Fibroblast of mammary gland (primary cell): ENCODE results near the gene PACRG.

ENCODE experiments used
- DNase-seq: peaks from one replicate; pipeline ENCODE4 v3.0.0-alpha.2; 2010; ENCODE audit warnings: low read depth
- H3K4me3 ChIP-seq: 2 replicates; pipeline ENCODE4 v1.5.1; 2011; ENCODE audit warnings: low read depth, mild to moderate bottlenecking, low read length, moderate library complexity; ENCODE audit not compliant: control insufficient read depth
- TF ChIP-seq, protein P1 (sequence below): conservative IDR thresholded peaks from 2 replicates; pipeline ENCODE4 v1.5.1; 2011; ENCODE audit warnings: low read depth, low read length, inconsistent platforms; ENCODE audit not compliant: control insufficient read depth, insufficient read depth

PACRG gene

DNA sequence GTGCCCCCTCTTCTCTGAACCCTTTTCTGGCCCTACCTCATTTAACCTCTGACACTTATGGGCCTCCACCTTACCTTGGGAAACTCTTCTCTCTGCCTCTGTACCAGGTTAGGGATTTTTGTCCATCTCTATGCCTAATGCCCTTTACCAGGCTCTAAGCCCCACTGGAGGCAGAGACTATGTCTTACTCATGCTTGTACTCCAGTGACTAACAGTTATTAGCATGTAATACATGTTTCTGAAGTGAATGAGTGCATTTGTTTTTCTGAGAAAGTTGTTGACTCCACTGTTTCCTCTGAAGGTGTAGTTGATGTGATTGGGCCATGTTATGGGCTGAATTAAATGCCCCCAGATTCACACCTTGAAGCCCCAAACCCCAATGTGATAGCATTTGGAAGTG, 234.3 kb downstream of the PACRG start:
- DNase-seq = peak; percentile 80
- H3K4me3 ChIP-seq = no peak overlapping the region
- TF ChIP-seq, protein P1, sequence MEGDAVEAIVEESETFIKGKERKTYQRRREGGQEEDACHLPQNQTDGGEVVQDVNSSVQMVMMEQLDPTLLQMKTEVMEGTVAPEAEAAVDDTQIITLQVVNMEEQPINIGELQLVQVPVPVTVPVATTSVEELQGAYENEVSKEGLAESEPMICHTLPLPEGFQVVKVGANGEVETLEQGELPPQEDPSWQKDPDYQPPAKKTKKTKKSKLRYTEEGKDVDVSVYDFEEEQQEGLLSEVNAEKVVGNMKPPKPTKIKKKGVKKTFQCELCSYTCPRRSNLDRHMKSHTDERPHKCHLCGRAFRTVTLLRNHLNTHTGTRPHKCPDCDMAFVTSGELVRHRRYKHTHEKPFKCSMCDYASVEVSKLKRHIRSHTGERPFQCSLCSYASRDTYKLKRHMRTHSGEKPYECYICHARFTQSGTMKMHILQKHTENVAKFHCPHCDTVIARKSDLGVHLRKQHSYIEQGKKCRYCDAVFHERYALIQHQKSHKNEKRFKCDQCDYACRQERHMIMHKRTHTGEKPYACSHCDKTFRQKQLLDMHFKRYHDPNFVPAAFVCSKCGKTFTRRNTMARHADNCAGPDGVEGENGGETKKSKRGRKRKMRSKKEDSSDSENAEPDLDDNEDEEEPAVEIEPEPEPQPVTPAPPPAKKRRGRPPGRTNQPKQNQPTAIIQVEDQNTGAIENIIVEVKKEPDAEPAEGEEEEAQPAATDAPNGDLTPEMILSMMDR = no peak

DNA sequence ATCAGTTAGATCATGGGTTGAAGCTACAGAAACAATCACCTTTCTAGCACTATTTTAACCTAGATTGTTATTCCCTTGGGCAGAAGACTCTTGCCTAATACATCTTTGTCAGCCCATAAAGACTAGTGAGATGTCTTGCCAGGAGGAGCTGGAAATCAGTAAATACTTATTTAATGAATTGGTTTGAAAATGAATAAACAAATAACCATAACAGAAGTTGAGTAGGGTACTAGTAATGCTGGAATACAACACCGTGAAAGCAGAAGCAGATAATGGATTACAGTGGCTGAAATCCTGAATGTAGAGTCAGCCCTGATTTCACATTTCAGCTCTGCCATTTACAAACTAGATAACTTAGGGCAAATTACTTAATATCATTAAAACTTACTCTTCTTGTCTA, 236.1 kb downstream of the PACRG start:
- peak; percentile 61 for DNase-seq
- no peak overlapping the region for H3K4me3 ChIP-seq
- TF ChIP-seq, protein P1 = no peak

DNA sequence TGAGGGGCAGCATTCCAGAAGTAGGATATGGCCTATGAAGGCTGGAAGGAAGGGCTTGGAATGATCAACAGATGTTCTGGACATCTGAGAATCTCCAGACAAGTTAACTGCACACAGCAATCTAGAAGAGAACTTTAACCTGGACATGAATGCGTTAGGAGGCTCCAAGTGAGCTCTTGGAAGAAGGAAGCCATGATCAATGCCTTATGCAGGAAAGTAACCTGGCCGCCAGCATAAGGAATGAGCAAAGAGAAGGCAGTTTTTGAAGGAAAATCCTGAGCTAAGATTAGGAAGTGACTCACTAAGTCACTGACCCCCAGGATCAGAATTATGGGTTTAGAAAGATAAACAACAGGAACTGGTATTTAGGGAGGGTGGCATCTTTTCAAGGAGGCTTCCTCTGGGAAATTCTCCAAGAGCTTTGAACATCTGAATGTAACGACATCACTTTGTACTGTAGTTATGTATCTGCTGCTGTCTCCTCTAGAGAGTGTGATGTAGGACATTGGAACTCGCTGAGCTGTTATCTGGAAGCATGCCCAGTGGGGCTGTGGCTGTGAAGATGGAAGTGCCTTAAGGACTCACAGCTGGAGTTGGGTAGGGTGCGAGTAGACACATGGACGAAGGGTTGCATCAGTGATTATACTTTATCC, 236.8 kb downstream of the PACRG start:
- TF ChIP-seq, protein P1 = no peak
- DNase-seq = peak; percentile 100
- no peak overlapping the region for H3K4me3 ChIP-seq

DNA sequence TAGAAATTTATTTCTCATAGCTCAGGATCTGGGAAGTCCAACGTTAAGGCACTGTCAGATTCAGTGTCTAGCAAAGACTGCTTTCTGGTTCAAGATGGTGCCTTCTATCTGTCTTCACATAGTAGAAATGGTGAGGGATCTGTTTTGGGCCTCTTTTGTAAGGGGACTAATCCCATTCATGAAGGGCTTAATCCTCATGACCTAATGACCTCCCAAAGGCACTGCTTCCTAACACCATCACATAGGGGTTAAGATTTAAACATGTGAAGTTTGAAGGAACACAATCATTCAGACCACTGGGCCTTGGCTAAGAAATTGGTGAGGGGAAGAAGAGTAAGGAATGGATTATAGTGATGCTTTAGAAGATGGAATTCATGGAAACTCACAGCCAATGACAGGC, 237.6 kb downstream of the PACRG start:
- TF ChIP-seq, protein P1 = no peak
- H3K4me3 ChIP-seq = no peak overlapping the region
- no peak for DNase-seq

DNA sequence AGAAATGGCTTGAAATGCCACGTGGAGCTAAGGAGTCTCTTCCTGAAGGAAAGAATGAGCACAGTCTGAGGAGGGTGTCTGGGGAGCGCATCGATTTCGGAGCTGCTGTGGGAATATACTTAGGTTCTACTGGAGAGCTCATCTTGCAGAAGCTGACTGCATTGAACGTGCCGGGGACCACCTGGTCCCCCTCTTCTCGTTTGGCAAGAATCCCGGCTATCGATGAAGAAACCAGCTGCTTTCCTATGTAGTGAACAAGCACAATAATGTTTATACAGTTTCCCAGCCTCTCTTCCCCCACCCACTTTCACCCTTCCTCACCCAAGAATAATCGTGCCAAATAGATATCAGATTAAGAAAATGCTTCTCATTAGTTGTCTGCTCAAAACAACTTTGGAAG, 242.5 kb downstream of the PACRG start:
- TF ChIP-seq, protein P1 = no peak
- DNase-seq = no peak
- H3K4me3 ChIP-seq = no peak overlapping the region

DNA sequence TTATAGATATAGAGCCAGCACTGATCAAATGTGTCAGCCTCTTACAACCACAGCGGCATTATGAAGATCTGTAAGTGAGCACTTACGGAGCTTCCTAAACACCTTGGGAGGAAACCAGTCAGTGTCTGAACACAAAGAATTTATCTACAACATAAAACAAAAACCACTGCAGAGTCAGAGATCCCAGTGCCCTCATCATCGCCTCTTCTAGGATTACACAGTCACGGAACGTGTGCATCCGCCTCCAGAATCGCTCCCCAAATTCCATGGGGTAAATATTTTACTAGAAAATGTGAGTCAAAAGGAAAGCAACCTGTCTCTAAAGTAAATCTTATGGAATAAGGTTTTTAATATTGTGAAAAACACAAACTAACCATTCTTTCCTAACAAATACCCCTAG, 243.6 kb downstream of the PACRG start:
- TF ChIP-seq, protein P1 = no peak
- no peak overlapping the region for H3K4me3 ChIP-seq
- no peak for DNase-seq
